ENCODE data around the gene THRB. TPM values are rescaled to one million over a fixed set of nuclear protein-coding genes. Genes with fewer than 3 reads are reported as not detected.

THRB gene
- 10 to 100 TPM; 27.1 to 31.1 (median 28.1) TPM for polyA plus RNA-seq (ENCODE audit: insufficient read length in 3 of 3)

DNA sequence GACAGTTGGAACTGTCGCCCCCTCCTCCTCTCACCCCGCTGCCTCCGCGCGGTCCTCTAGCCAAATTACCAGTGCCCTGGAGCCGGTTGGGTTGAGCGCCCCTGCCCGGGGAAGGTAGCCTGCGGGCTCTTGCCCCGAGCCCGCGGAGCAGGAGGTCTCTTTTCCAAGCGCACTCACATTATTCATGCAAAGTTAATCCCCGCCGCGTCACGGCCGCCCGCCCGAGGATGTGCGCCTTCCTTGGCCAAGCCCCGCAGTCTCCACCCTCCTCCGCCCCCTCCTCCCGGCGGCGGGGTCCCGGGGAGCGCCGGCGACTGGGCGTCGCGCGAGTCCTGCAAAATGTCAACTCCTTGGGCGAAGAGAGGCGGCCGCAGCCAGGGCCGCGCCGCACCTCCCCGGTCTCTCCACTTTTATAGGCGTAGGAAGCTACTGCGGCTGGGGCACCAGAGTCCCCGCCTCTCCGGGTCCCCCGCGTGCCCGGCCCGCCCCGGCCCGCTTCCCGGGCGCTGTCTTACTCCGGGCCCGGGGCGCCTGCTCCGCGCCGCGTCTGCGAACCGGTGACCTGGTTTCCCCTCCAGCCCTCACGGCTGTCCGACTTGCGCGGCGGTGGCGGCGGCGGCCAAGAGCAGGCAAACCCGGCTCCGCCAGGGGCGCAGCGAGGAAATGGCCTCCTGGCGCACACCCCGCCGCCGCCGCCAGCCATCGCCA lies at the start of gene THRB:
Gene THRB (minus strand): TSS at position 233 of the 708 bp plus-strand sequence.
- DNase-seq (ENCODE audit: low read depth in 3 of 3, low spot score in 2 of 3): peak in 2 of 3 donors; percentile 27 to 36

DNA sequence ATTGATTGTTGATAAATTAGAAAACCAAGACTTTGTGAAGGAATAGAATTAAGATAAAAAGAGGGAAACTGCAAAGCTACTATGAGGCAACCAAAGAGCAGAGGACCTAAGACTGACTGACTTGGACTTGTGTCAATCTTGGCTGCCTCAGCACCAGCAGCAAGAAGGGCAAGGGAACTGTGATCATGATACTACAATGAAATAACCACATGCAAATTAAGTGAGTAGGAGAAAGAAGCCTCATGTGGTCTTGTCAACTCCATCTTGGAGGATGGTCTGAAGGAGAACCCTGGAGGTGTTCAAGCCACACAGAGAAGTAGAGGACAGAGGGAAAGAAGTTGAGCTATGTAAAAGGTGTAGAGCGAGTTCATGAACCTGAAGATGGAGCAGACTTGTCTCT lies 47.3 kb upstream of the THRB start:
- DNase-seq (ENCODE audit: low read depth in 3 of 3, low spot score in 2 of 3): no peak

DNA sequence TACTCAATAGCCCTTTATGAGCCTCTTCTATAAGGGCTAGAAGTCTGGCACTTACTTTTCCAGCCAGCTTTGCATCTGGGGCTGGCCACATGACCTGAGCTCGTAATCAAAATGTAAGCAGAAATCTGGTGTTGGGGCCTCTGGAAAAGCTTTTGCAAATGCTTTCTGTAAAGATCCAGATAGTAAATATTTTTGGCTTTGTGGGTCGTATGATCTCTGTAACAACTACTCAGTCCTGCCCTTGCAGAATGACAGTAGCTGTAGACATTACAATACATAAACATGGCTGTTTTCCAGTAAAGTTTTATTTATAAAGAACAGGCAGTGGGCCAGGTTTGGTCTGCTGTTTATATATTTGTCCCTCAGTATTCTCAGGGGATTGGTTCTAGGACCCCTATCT lies 46.2 kb upstream of the THRB start:
- no peak for DNase-seq (ENCODE audit: low read depth in 3 of 3, low spot score in 2 of 3)

DNA sequence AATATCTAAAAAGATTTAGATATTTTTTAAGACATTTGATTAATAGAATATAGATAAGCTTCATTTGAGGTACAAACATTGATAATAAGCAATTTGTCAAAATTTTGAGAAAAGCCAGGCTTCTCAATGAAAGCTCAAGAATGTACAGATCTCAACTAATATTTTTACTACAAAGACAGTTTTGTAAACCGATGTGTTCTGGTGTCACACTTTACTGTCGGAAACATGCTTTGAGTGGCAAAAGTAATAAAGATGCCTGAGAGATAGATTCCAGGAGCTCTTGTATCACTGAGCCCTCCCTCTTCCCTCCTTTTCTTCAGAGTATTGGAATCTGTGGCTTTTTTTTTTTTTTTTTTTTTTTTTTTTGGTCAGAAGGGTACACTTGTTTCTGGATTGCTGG lies 45.0 kb upstream of the THRB start:
- DNase-seq (ENCODE audit: low read depth in 3 of 3, low spot score in 2 of 3): no peak

DNA sequence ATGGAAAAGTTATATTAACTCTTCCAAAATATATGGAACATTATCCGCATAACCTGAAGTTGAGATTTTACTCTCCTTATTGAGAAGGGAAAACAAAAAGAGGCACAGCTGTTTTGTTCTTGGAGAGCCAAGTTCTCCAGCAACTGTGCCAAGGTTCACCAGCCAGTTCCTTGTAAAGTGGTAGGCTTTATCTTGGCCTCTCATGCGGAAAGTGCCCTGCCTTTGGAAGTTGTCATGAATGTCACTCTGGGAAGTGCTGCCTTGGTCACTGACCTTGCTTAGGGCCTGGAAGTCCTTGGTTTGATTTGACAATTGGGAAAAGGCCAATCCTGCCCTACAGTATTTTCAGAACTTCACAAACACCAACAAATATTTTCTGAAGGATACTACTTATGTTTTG lies 44.2 kb upstream of the THRB start:
- no peak for DNase-seq (ENCODE audit: low read depth in 3 of 3, low spot score in 2 of 3)

DNA sequence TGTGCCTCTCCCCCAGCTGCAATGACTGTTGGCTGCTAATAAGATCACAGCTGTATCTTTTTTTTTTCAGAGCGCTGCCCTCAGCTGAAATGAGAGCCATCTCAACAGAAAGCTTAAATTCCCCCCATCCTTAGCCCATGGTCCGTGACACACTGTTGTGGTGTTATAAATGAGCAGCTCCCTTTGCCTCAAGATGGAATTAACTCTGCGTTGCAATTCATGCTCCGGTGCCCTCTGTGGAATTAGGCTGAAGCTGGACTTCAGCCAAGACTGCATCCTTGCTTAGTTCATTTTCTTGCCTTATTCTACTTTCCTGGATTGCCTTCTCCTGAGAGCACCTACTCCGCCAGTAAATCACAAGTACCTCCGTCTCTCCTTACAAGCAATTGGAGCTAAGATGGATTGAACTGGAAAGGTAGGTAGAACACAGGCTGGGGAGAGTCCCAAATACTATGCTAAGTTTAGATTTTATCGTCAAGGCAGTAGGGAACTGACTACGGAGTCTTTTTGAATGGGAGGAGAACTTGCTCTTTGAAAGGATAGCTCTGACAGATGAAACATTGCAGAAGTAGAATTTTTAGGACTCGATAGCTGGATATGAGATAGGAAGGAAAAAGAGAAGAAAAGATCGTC lies 39.0 kb upstream of the THRB start:
- DNase-seq (ENCODE audit: low read depth in 3 of 3, low spot score in 2 of 3): peak in 1 of 3 donors; percentile 58

DNA sequence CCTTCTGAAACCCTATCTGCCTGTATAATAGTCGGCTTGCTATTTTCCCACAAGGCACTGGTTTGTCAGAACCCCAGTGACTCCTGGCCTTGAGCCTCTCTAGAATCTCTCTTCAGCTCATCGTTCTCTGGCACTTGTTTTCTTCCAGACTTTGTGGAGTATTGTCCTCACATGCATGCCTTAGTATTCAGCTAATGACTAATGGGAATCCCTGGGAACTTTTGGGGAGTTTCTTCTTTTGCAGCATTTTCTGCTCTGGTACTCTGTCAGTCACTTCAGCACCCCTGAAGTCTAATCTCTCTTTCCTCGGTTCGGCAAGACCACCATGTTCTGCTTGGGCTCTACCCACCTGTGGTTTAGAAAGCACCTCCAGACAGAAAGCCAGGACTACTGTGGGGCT lies 35.8 kb upstream of the THRB start:
- DNase-seq (ENCODE audit: low read depth in 3 of 3, low spot score in 2 of 3): no peak

DNA sequence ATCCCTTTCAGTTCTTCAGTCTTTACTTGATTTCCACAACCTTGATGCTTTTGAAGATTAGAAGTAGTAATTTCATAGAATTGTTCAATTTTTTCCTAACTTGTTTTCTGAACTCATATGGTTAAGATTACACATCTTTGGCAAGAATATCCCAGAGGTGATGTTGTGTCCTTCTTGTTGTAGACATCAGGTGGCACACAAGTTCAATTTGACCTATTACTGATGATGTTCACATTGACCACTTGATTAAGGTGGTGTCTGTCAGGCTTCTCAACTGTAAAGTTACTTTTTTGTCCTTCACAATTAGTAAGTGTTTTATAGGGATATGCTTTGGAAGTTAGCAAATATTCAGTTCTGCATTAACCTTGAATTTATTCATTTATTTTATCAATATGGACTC lies 34.6 kb upstream of the THRB start:
- no peak for DNase-seq (ENCODE audit: low read depth in 3 of 3, low spot score in 2 of 3)

DNA sequence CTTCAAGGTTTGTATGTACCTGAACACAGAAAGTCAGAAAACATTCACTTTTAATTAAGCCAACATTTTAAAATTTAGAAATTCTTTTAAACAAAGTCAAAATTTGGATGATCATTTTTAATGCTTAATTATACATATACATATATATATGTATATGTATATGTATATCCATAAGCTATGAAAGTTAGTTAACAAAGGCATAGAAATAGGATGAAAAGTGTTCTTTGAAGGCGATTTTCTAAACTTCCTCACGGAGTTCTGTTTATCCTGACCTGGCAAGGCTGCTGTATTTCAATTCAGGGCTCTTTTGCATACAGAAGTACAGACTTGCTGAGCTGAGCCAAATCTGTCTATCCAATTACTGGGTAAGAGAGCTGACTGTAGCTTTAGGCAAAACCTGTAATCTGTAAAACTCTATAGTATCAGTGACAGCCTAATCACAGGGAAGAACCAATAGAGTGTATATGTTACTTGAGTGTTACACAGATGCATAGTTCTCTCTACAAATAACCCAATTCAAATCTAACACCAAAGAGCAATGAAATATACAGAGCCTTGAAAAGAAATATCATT lies 32.1 kb upstream of the THRB start:
- no peak for DNase-seq (ENCODE audit: low read depth in 3 of 3, low spot score in 2 of 3)

DNA sequence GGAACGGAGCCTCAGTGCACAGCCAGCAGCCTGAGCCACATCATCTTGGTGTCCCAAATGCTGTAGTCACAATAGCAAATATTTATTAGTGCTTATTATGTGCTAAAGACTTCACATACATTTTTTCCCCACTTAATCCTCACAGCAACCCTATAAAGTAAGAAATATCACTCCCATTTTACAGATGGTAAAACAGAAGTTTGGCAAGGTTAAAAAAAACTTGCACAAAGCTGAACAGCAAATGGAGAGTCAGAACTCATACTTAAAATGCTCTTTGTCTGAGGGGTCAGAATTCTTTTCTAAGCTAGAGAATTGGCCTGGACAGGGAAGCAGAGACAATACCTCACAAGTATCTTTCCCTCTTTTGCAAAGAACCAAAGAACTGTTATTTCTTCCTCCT lies 30.9 kb upstream of the THRB start:
- no peak for DNase-seq (ENCODE audit: low read depth in 3 of 3, low spot score in 2 of 3)

DNA sequence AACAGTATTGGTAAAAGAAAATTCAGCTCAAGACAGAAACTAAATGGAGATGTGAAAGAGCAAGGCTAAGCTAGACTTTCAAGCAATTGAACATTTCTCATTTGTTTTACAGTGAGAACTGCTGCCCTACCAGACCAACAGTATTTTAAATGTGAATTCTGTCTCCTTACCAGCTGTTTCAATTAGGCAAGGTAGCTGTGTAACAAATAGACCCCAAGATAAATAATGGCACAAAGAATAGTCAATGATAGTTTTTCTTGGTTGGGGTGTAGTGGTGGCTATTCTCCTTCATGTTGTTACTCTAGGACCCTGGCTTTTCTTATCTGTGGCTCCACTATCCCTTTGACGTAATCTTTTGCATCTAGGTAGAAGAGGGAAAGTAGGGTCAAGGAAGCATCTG lies 30.4 kb upstream of the THRB start:
- DNase-seq (ENCODE audit: low read depth in 3 of 3, low spot score in 2 of 3): no peak

DNA sequence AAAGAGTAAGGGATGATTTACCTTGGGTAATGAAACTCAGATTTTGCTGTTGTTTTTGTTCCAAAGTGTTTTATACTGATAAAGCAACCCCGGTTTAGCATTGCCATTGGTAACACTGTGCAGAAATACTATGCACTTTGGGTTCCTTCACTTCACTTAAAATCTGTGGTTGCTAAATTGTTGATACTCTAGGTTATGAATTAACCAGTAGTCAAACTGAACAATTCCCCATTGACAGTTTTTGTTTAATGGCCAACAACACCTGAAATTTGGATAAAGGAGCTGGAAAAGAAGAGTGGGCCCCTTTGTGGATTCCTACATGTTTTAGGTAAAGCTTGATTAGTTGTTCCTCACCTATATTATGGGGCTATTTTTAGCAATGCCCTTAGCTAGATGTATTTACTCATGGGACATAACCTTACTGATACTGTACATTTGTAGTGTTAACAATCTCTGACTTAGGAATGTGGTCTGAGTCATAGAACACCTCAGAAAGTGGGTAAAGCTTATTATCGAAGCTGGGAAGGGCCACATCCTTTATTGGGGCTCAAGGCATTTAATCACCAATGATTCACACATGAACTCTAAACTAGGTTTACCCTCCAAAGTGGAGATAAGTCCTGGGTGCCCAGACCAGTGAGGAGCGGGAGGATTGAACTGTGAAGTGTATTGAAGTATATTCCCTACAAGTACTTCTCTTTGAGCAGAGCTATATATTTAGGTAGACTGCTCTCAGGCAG lies 29.5 kb upstream of the THRB start:
- no peak for DNase-seq (ENCODE audit: low read depth in 3 of 3, low spot score in 2 of 3)

DNA sequence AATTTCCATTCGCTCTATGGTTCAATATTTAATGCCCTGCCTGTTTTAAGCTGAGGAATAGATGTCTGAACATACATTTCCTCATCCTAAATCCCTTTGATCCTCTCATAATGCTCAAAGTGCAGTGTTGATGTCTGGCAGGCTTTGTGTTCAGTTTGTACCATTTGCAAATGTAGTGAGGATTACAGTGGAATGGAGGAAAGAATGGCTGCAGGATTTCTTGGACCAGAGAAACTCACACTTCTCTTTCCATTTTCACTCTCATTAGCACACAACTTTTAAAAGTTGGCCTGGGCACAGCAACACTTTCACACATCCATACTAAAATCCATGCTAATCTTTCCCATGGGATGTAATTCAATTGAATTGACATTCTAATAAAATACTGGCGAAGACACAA lies 28.6 kb upstream of the THRB start:
- DNase-seq (ENCODE audit: low read depth in 3 of 3, low spot score in 2 of 3): no peak

DNA sequence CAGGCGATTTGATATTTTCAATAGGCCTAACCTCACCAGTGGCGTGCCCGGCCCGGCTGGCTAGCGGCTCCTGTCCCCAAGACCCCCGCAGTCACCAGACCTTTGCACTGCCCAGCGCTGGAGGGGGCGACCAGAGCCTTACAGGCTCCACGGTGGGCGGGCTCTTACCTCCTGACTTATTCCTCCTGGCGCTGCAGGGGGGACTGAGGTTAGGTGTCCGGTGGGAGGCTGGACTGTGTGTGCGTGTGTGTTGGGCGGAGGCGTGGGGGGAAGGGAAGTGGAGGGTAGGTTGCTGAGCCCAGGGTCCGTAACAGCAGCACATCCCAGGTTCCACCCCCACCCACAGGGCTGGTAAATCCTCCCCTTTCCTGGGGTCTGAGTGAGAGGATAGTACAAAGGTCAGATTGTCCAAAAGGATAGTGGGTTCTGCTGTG lies 27.5 kb upstream of the THRB start:
- no peak for DNase-seq (ENCODE audit: low read depth in 3 of 3, low spot score in 2 of 3)

DNA sequence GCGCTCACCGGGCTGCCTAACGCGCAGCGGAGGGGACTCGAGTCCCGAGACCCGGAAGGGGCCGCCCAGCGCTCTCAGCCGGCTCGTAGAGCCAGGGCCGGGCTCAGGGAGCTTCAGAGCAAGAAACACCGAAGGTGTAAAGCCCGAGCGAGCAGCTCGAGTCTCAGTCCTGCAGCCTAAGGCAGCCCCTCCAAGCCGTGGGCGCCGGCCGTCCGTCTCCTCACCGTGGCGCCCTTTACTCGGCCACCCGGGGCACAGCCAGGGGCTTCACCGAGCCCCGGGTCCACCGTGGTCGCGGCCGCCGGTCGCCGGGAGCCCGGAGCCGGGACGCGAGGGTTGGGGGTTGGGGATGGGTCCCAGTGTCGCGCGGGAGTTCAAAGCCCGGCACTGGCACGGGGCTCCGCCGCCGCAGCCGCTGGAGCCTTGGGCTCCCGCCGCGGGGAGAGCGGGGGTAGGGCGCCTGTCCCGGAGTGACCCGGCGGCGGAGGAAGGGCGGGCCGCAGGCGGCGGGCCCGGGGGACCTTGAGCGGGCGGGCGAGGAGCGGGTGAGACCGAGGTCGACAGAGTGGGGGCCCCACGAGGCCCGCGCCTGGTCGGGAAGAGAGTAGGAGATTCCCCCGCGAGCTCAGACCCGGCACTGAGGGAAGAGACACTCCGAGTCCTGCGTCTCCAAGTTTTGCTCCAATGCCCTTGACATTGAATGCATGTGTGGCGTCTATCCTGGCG lies 26.9 kb upstream of the THRB start:
- no peak for DNase-seq (ENCODE audit: low read depth in 3 of 3, low spot score in 2 of 3)

DNA sequence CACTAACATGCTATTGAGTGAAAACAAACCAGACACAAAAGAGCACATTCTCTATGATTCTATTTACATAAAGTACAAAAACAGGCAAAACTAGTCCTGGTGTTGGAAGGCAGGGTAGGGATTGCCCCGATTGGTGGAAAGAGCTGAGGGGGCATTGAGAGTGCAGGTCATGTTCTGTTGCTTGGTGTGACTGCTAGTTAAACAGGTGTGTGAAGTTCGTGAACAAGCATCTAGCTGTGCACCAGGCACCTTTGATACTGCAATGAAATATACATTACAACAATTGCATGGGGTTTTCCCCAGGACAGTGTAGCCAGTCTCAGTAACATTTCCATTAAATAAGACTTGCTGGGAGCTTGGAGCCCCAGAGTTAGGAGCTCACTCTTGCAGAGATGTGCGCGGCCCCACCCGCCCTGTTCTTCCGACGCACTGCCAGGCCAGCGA lies 26.3 kb upstream of the THRB start:
- no peak for DNase-seq (ENCODE audit: low read depth in 3 of 3, low spot score in 2 of 3)

DNA sequence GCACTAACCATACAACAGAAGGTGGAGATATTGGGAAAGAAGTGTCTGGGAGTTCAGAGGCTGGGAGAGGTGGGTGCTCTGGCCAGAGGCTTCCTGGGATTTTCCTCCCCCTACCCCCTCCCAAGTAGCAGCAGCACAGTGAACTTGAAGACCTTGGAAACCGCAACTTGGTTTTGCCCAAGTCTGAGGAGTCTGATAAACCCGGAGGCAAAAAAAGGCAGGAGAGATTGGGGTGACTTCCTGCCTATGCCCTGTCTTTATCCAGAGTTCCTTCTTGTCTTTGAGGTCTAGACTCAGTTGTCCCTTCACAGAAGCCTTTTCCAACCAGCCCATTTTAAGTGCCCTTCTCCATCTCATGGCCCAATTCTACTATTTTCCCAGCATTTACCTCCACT lies 25.4 kb upstream of the THRB start:
- DNase-seq (ENCODE audit: low read depth in 3 of 3, low spot score in 2 of 3): no peak

DNA sequence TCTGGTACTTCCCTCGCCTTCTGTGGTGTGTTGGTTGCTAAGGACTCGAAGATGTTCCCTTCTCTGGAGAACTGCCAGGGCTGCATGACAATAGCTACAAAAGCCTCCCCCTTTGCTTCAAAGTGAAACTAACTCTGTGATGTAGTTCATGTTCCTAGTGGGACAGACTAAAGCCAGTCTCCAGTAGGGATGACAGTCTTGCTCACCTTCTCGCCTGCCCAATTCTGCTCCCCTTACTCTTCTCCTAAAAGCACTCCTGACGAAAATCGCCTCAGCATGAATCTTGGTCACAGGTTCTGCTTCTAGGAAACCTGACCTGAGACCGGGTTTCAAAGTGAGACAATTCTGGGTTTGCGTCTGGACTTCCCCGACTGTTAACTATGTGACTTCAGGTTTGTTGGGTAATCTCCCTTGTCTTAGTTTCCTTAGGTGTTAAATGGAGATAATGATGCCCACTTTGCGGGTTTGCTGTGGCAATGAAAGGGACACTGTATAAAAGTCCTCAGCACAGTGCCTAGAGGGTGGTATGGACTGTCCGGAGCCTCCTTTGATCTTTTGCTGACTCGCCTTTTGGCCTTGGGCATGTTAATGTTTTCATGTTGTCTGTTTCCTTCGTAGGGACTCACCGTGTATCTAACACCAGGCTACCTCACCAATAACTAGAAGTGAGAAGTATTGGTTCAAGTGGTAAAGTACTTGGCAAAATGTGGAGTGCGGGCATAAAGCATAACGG lies 24.9 kb upstream of the THRB start:
- peak in 1 of 3 donors; percentile 40 for DNase-seq (ENCODE audit: low read depth in 3 of 3, low spot score in 2 of 3)

DNA sequence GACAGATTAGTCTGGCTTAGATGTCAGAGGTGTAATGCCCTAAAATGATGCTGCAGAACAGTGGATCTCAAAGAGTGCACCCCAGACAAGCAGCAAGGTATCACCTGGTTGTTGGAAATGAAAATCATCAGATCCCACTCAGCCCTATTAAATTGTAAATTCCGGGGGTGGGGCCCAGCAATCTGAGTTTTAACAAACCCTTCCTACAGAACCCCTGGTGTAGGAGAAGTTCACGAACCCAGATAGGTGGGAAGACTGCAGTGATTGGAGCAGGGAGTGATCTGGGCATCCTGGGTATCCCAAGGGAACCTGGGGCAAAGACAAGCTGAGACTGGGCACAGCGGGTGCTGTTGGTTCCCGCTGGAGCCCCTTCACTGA lies 24.3 kb upstream of the THRB start:
- no peak for DNase-seq (ENCODE audit: low read depth in 3 of 3, low spot score in 2 of 3)

DNA sequence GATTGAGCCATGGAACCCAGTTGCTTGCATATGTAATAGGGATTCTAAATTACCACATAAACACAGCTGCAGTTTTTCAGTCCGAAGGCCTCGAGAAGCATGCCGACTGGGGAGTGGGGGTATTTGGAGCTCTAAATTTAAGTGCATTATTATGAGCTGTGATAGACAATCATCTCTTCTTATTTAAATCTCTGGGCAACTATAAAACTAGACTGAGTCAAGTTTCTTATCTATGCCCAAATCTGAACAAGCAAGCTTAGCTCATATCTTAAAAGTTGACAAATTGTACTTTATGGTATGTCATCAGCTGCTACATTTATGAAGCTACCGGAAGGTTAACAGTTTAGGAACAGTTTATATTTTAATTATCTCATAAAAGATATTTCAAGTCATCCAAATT lies 19.5 kb upstream of the THRB start:
- no peak for DNase-seq (ENCODE audit: low read depth in 3 of 3, low spot score in 2 of 3)
